Uterus (tissue), 2 donors: ENCODE results near the gene C2orf49.

Source experiments
- POLR2A ChIP-seq, 2 donors: fragments of 450-650 bp; IDR thresholded peaks; one replicate each; pipeline ENCODE4 v1.6.1; 2016; ENCODE audit warnings: antibody characterized with exemption in 2 of 2, mild to moderate bottlenecking in 1 of 2, moderate library complexity in 1 of 2
- TF ChIP-seq, protein P1 (sequence below), 4 experiments: fragments of 200-600 bp in 2 of 4; fragments of 450-650 bp in 2 of 4; sonication (generic) in 2 of 4; IDR thresholded peaks; one replicate each; pipeline ENCODE4 v1.5.1; 2016 to 2019; ENCODE audit warnings: antibody characterized with exemption in 4 of 4, mild to moderate bottlenecking in 2 of 4, moderate library complexity in 1 of 4

DNA sequence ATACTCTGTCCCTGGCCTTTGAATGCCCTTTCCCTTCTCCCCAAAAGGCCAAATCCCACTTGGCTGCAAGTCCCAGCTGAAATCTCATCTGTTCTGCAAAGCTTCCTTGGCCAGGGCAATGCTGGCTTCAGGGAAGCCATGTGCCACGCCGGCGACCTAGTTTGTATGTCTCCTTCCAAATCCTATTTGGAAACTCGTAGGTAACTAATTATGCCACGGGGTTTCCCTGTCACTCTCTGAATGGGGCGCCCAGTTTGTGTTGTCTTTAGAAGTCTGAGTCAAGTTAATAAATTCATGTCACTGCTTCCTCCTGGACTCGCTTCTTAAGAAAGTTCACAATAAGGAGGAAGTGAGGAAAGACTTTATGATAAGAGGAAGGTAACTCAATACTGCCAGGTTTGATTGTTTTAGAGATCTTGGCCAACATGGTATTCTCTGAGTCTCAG is 42.4 kb downstream of the C2orf49 start:
- TF ChIP-seq, protein P1, sequence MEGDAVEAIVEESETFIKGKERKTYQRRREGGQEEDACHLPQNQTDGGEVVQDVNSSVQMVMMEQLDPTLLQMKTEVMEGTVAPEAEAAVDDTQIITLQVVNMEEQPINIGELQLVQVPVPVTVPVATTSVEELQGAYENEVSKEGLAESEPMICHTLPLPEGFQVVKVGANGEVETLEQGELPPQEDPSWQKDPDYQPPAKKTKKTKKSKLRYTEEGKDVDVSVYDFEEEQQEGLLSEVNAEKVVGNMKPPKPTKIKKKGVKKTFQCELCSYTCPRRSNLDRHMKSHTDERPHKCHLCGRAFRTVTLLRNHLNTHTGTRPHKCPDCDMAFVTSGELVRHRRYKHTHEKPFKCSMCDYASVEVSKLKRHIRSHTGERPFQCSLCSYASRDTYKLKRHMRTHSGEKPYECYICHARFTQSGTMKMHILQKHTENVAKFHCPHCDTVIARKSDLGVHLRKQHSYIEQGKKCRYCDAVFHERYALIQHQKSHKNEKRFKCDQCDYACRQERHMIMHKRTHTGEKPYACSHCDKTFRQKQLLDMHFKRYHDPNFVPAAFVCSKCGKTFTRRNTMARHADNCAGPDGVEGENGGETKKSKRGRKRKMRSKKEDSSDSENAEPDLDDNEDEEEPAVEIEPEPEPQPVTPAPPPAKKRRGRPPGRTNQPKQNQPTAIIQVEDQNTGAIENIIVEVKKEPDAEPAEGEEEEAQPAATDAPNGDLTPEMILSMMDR (IDR thresholded peaks at IDR 0.05) = no peak
- no peak for TF ChIP-seq POLR2A (IDR thresholded peaks at IDR 0.05)
